ENCODE measurements around the gene CASP10. TPM values are rescaled to one million over a fixed set of nuclear protein-coding genes. Genes with fewer than 3 reads are reported as not detected.
"Not testable (repeated sequence)": the region's sequence is repeated elsewhere in the genome, so short reads cannot be mapped to it uniquely, and the experiment has no call there.

CASP10 gene
- total RNA-seq, 1 experiment from 2014 or later, result 2.8 TPM

DNA sequence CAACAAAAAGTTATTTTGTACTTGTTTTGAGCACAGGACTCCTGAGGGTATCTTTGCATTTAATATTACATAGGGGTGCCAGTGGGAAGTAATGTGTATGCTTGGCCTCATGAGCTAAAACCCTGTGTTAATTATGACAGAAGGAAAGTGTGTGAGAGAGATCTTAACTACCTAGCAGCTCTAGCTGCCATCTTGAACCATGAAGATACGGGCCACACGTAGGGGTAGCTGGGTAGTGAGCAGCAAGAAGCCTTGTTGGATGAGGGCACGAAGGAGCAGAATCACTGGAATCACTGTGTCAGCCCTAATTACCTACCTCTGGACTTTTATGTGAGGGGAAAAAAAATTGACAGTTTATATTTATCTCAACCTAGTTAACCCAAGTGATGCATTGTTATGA lies 15.4 kb upstream of the CASP10 start (continued):
- TF ChIP-seq, protein P1, sequence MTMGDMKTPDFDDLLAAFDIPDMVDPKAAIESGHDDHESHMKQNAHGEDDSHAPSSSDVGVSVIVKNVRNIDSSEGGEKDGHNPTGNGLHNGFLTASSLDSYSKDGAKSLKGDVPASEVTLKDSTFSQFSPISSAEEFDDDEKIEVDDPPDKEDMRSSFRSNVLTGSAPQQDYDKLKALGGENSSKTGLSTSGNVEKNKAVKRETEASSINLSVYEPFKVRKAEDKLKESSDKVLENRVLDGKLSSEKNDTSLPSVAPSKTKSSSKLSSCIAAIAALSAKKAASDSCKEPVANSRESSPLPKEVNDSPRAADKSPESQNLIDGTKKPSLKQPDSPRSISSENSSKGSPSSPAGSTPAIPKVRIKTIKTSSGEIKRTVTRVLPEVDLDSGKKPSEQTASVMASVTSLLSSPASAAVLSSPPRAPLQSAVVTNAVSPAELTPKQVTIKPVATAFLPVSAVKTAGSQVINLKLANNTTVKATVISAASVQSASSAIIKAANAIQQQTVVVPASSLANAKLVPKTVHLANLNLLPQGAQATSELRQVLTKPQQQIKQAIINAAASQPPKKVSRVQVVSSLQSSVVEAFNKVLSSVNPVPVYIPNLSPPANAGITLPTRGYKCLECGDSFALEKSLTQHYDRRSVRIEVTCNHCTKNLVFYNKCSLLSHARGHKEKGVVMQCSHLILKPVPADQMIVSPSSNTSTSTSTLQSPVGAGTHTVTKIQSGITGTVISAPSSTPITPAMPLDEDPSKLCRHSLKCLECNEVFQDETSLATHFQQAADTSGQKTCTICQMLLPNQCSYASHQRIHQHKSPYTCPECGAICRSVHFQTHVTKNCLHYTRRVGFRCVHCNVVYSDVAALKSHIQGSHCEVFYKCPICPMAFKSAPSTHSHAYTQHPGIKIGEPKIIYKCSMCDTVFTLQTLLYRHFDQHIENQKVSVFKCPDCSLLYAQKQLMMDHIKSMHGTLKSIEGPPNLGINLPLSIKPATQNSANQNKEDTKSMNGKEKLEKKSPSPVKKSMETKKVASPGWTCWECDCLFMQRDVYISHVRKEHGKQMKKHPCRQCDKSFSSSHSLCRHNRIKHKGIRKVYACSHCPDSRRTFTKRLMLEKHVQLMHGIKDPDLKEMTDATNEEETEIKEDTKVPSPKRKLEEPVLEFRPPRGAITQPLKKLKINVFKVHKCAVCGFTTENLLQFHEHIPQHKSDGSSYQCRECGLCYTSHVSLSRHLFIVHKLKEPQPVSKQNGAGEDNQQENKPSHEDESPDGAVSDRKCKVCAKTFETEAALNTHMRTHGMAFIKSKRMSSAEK (CRISPR knock-in tag; IDR thresholded peaks at IDR 0.05; ENCODE audit: borderline replicate concordance), result no peak

DNA sequence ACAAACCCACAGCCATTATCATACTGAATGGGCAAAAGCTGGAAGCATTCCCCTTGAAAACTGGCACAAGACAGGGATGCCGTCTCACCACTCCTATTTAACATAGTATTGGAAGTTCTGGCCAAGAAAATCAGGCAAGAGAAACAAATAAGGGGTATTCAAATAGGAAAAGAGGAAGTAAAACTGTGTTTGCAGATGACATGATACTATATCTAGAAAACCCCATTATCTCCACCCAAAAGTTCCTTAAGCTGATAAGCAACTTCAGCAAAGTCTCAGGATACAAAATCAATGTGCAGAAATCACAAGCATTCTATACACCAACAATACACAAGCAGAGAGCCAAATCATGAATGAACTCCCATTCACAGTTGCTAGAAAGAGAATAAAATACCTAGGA lies 14.4 kb upstream of the CASP10 start:
- H3K9me3 Mint-ChIP-seq, result peaks cover 15% of the 10 kb centered on the region
- POLR2A ChIA-PET; CTCF ChIA-PET; ATAC-seq; DNase-seq (ENCODE audit: low spot score); H3K4me3 Mint-ChIP-seq; H3K4me1 Mint-ChIP-seq; H3K27me3 Mint-ChIP-seq (ENCODE audit: low read depth): not testable (repeated sequence)
- 0 out of 2 replicates have a peak overlapping the region, but pooled peaks have one; percentile 7 for H3K27ac Mint-ChIP-seq
- peaks cover 30% of the 10 kb centered on the region for H3K36me3 Mint-ChIP-seq

DNA sequence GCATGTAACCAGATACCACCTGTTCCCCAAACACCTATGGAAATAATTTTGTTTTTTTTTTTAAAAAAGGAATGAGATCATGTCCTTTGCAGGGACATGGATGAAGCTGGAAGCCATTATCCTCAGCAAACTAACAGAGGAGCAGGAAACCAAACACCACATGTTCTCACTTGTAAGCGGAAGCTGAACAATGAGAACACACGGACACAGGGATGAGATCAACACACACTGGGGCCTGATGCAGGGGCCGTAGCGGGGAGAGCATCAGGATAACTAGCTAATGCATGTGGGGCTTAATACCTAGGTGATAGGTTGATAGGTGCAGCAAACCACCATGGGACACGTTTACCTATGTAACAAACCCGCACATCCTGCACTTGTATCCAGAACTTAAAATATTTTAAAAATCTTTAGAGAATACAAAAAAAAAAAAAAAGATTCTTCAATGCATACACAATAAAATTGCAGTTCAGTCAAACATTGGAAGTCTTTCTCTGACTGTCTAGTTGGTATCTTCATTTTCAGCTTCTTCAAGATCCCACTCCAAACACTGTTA lies 11.6 kb upstream of the CASP10 start:
- H3K4me1 Mint-ChIP-seq, result peaks cover 19% of the 10 kb centered on the region
- TF ChIP-seq PRRX2 (CRISPR knock-in tag; IDR thresholded peaks at IDR 0.05) (no peak), ATF1 (CRISPR knock-in tag; IDR thresholded peaks at IDR 0.05) (no peak), ESRRA (CRISPR knock-in tag; IDR thresholded peaks at IDR 0.05; ENCODE audit: borderline replicate concordance) (no peak), ZNF423 (CRISPR knock-in tag; IDR thresholded peaks at IDR 0.05) (no peak), IRF2 (CRISPR knock-in tag; IDR thresholded peaks at IDR 0.05; ENCODE audit: borderline replicate concordance, low read depth) (no peak), RELA (CRISPR knock-in tag; IDR thresholded peaks at IDR 0.05; ENCODE audit: borderline replicate concordance) (no peak), NR1H2 (CRISPR knock-in tag; IDR thresholded peaks at IDR 0.05) (no peak), ZNF671 (CRISPR knock-in tag; IDR thresholded peaks at IDR 0.05) (no peak), ZBTB21 (CRISPR knock-in tag; IDR thresholded peaks at IDR 0.05; ENCODE audit: borderline replicate concordance) (no peak), NFE2L1 (CRISPR knock-in tag; IDR thresholded peaks at IDR 0.05) (no peak)
- TF ChIP-seq, protein P2, sequence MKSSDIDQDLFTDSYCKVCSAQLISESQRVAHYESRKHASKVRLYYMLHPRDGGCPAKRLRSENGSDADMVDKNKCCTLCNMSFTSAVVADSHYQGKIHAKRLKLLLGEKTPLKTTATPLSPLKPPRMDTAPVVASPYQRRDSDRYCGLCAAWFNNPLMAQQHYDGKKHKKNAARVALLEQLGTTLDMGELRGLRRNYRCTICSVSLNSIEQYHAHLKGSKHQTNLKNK (CRISPR knock-in tag; IDR thresholded peaks at IDR 0.05), result no peak
- TF ChIP-seq, protein P3, sequence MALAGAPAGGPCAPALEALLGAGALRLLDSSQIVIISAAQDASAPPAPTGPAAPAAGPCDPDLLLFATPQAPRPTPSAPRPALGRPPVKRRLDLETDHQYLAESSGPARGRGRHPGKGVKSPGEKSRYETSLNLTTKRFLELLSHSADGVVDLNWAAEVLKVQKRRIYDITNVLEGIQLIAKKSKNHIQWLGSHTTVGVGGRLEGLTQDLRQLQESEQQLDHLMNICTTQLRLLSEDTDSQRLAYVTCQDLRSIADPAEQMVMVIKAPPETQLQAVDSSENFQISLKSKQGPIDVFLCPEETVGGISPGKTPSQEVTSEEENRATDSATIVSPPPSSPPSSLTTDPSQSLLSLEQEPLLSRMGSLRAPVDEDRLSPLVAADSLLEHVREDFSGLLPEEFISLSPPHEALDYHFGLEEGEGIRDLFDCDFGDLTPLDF (CRISPR knock-in tag; IDR thresholded peaks at IDR 0.05), result no peak
- TF ChIP-seq, protein P4, sequence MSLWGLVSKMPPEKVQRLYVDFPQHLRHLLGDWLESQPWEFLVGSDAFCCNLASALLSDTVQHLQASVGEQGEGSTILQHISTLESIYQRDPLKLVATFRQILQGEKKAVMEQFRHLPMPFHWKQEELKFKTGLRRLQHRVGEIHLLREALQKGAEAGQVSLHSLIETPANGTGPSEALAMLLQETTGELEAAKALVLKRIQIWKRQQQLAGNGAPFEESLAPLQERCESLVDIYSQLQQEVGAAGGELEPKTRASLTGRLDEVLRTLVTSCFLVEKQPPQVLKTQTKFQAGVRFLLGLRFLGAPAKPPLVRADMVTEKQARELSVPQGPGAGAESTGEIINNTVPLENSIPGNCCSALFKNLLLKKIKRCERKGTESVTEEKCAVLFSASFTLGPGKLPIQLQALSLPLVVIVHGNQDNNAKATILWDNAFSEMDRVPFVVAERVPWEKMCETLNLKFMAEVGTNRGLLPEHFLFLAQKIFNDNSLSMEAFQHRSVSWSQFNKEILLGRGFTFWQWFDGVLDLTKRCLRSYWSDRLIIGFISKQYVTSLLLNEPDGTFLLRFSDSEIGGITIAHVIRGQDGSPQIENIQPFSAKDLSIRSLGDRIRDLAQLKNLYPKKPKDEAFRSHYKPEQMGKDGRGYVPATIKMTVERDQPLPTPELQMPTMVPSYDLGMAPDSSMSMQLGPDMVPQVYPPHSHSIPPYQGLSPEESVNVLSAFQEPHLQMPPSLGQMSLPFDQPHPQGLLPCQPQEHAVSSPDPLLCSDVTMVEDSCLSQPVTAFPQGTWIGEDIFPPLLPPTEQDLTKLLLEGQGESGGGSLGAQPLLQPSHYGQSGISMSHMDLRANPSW (CRISPR knock-in tag; conservative IDR thresholded peaks at IDR 0.05; ENCODE audit: low read depth), result no peak
- TF ChIP-seq, protein P5, sequence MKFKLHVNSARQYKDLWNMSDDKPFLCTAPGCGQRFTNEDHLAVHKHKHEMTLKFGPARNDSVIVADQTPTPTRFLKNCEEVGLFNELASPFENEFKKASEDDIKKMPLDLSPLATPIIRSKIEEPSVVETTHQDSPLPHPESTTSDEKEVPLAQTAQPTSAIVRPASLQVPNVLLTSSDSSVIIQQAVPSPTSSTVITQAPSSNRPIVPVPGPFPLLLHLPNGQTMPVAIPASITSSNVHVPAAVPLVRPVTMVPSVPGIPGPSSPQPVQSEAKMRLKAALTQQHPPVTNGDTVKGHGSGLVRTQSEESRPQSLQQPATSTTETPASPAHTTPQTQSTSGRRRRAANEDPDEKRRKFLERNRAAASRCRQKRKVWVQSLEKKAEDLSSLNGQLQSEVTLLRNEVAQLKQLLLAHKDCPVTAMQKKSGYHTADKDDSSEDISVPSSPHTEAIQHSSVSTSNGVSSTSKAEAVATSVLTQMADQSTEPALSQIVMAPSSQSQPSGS (CRISPR knock-in tag; IDR thresholded peaks at IDR 0.05; ENCODE audit: borderline replicate concordance, low read depth), result no peak
- TF ChIP-seq, protein P6, sequence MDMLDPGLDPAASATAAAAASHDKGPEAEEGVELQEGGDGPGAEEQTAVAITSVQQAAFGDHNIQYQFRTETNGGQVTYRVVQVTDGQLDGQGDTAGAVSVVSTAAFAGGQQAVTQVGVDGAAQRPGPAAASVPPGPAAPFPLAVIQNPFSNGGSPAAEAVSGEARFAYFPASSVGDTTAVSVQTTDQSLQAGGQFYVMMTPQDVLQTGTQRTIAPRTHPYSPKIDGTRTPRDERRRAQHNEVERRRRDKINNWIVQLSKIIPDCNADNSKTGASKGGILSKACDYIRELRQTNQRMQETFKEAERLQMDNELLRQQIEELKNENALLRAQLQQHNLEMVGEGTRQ (CRISPR knock-in tag; IDR thresholded peaks at IDR 0.05), result no peak
- TF ChIP-seq, protein P7, sequence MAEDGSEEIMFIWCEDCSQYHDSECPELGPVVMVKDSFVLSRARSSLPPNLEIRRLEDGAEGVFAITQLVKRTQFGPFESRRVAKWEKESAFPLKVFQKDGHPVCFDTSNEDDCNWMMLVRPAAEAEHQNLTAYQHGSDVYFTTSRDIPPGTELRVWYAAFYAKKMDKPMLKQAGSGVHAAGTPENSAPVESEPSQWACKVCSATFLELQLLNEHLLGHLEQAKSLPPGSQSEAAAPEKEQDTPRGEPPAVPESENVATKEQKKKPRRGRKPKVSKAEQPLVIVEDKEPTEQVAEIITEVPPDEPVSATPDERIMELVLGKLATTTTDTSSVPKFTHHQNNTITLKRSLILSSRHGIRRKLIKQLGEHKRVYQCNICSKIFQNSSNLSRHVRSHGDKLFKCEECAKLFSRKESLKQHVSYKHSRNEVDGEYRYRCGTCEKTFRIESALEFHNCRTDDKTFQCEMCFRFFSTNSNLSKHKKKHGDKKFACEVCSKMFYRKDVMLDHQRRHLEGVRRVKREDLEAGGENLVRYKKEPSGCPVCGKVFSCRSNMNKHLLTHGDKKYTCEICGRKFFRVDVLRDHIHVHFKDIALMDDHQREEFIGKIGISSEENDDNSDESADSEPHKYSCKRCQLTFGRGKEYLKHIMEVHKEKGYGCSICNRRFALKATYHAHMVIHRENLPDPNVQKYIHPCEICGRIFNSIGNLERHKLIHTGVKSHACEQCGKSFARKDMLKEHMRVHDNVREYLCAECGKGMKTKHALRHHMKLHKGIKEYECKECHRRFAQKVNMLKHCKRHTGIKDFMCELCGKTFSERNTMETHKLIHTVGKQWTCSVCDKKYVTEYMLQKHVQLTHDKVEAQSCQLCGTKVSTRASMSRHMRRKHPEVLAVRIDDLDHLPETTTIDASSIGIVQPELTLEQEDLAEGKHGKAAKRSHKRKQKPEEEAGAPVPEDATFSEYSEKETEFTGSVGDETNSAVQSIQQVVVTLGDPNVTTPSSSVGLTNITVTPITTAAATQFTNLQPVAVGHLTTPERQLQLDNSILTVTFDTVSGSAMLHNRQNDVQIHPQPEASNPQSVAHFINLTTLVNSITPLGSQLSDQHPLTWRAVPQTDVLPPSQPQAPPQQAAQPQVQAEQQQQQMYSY (CRISPR knock-in tag; IDR thresholded peaks at IDR 0.05), result no peak
- ChIA-PET POLR2A (no interaction called here), CTCF (interaction anchor here (1.0 to 1.8 kb wide), 2 partner anchors 13 to 187 kb away, joined by 3 to 8 read pairs; no protein-coding TSS in a partner anchor)
- H3K9me3 Mint-ChIP-seq, result peaks cover 19% of the 10 kb centered on the region
- no peak overlapping the region for H3K4me3 Mint-ChIP-seq
- no peak for ATAC-seq
- H3K27me3 Mint-ChIP-seq (ENCODE audit: low read depth), result peaks cover 3% of the 10 kb centered on the region; the same call in 1 of the 2 replicates
- no peak for DNase-seq (ENCODE audit: low spot score)
- H3K36me3 Mint-ChIP-seq, result peaks cover 13% of the 10 kb centered on the region
- H3K27ac Mint-ChIP-seq, result no peak overlapping the region

Data from WTC11 (cell line).